ENCODE measurements around the gene NINL. TPM values are rescaled to one million over a fixed set of nuclear protein-coding genes. Genes with fewer than 3 reads are reported as not detected.
A peak's percentile ranks its signal among the peaks of the same experiment; 100 is the strongest.

The NINL gene
- total and polyA plus RNA-seq, 2 of the 8 experiments (the other 6 are each of a cell fraction or from before 2014, with no cell fraction given) = 15.3 to 30.0 TPM

GRCh38 chr20:25584905-25585704, at the start of gene NINL (continued):
- TF ChIP-seq CHD7 (IDR thresholded peaks at IDR 0.05; ENCODE audit: insufficient replicate concordance, low read length) (no peak), TAF7 (optimal IDR thresholded peaks at IDR 0.05; ENCODE audit: borderline replicate concordance, low read depth, low read length) (peak; percentile 93), RAD21 (IDR thresholded peaks at IDR 0.05 in 1 of 2, conservative IDR thresholded peaks at IDR 0.05 in 1 of 2; ENCODE audit: low read depth in 2 of 2, low read length in 2 of 2) (no peak), TBP (IDR thresholded peaks at IDR 0.05; ENCODE audit: low read depth, low read length) (no peak; the same call in 1 of the 2 replicates), CBX5 (IDR thresholded peaks at IDR 0.05; ENCODE audit: low read depth, low read length) (no peak), KDM4A (IDR thresholded peaks at IDR 0.05; ENCODE audit: low read depth, low read length, severe bottlenecking) (peak; percentile 85)
